ENCODE measurements around the gene YWHAG. TPM values are rescaled to one million over a fixed set of nuclear protein-coding genes. Genes with fewer than 3 reads are reported as not detected.

YWHAG gene
- total RNA-seq, 2 experiments from 2014 or later: 138 to 143 TPM

DNA sequence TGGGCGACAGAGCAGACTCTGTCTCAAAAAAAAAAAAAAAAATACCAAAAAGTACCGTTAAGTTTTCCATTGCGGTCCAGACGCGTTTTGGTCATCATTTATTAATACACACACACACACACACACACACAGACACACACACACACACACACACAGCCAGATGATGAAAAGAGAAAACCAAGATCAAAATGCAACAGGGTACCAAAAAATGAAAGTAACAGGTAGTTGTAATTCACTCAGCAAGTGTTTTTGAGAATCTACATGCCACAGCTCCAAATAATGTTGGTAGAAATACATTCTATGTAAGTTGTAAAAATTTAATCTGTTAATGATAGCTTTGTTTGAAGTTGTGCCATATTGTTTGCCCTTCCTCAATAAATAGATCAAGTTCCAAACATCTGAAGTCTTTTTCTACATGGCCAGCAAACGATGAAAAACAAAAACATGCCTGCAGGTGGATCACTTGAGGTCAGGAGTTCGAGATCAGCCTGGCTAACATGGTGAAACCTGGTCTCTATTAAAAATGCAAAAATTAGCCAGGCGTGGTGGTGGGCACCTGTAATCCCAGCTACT lies 9.4 kb downstream of the YWHAG start:
- intact Hi-C loops (cut with micrococcal nuclease): no loop called here
- Mint-ChIP-seq H3K27ac (peak overlapping the region; percentile 36), H3K36me3 (ENCODE audit: low read depth) (peaks cover 72% of the 10 kb centered on the region), H3K9me3 (no peaks in the 10 kb centered on the region), H3K4me1 (ENCODE audit: low read depth) (peaks cover 65% of the 10 kb centered on the region), H3K27me3 (no peaks in the 10 kb centered on the region), H3K4me3 (no peak overlapping the region)
- DNase-seq (no peak), ATAC-seq (no peak)
- ChIA-PET CTCF (interaction anchor here (1.2 kb wide), 1 partner anchor 31 kb away, joined by 3 read pairs; no protein-coding TSS in a partner anchor), POLR2A (interaction anchor here (0.8 to 1.7 kb wide), 4 partner anchors 9 to 35 kb away, joined by 3 to 4 read pairs (median 4); partner anchors contain the start of gene YWHAG)
- TF ChIP-seq, protein P1, sequence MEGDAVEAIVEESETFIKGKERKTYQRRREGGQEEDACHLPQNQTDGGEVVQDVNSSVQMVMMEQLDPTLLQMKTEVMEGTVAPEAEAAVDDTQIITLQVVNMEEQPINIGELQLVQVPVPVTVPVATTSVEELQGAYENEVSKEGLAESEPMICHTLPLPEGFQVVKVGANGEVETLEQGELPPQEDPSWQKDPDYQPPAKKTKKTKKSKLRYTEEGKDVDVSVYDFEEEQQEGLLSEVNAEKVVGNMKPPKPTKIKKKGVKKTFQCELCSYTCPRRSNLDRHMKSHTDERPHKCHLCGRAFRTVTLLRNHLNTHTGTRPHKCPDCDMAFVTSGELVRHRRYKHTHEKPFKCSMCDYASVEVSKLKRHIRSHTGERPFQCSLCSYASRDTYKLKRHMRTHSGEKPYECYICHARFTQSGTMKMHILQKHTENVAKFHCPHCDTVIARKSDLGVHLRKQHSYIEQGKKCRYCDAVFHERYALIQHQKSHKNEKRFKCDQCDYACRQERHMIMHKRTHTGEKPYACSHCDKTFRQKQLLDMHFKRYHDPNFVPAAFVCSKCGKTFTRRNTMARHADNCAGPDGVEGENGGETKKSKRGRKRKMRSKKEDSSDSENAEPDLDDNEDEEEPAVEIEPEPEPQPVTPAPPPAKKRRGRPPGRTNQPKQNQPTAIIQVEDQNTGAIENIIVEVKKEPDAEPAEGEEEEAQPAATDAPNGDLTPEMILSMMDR (IDR thresholded peaks at IDR 0.05): no peak

DNA sequence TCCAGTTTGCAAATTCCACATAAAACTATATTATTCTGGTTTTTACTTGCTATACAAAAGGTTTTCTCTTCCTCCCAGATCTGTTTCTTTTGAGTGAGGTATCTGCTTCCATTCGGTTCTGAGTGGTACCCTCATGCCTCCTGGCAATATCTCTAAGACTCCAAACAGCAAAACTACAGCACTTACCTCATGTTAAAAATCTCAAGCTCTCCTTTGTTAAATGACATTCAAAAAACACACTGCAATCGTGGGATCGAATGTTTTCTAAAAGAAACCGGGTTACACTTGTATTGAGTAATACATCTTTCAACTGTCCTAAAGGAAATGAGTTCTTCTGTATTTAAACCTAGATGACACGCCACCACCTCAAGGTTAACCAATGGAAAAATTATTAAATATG lies 11.1 kb downstream of the YWHAG start:
- Mint-ChIP-seq H3K9me3 (no peaks in the 10 kb centered on the region), H3K36me3 (ENCODE audit: low read depth) (peaks cover 80% of the 10 kb centered on the region), H3K4me3 (no peak overlapping the region), H3K27ac (peak overlapping the region; percentile 76), H3K4me1 (ENCODE audit: low read depth) (peaks cover 75% of the 10 kb centered on the region), H3K27me3 (no peaks in the 10 kb centered on the region)
- TF ChIP-seq, protein P1 (IDR thresholded peaks at IDR 0.05): no peak
- POLR2A ChIA-PET: no interaction called here
- ATAC-seq: no peak
- DNase-seq: no peak
- intact Hi-C loops (cut with micrococcal nuclease): no loop called here
- CTCF ChIA-PET: no interaction called here

DNA sequence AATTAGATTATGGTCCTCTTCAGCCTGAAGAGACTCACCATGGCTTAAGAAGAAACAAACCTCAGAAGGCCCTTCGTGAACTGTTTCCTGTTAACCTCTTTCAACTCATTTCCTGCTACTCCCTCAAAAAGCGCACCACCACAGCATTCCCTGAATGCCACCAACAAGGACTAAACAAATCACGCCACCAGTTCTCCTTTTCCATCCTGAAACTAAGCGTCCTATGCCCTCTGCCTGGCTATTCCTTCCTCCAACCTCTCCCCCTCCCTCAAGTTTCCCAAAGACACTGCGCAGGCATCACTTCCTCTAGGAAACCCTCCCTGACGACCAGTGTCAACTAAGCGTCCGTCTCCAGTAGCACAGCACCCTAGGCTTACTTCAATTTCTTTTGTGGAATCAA lies 12.0 kb downstream of the YWHAG start:
- ChIA-PET CTCF (no interaction called here), POLR2A (no interaction called here)
- Mint-ChIP-seq H3K27ac (peak overlapping the region; percentile 73), H3K36me3 (ENCODE audit: low read depth) (peaks cover 82% of the 10 kb centered on the region), H3K27me3 (no peaks in the 10 kb centered on the region), H3K4me1 (ENCODE audit: low read depth) (peaks cover 75% of the 10 kb centered on the region), H3K4me3 (no peak overlapping the region), H3K9me3 (no peaks in the 10 kb centered on the region)
- TF ChIP-seq, protein P1 (IDR thresholded peaks at IDR 0.05): no peak
- intact Hi-C loops (cut with micrococcal nuclease): no loop called here
- DNase-seq (no peak), ATAC-seq (no peak)

DNA sequence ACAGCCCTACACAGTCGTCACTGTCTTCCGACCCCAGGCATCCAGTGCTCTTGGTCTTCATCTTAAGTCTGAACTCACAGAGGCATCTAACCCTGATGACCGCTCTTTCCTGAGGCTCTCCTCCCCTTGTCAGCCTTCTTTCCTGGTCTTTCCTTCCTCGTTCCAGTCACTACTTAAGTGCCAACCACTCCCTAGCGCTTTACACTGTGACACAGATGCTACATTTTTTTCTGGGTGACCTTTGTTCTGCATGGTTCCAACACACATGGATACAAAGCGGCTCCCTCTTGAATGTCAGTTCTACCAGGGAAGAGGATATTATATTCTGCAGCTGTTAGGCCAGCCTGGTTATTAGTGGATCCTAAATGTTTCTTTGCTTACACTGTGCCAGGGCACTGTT lies 12.7 kb downstream of the YWHAG start:
- Mint-ChIP-seq H3K36me3 (ENCODE audit: low read depth) (peaks cover 79% of the 10 kb centered on the region), H3K27me3 (no peaks in the 10 kb centered on the region), H3K27ac (no peak overlapping the region), H3K4me1 (ENCODE audit: low read depth) (peaks cover 73% of the 10 kb centered on the region), H3K4me3 (no peak overlapping the region), H3K9me3 (no peaks in the 10 kb centered on the region)
- ATAC-seq (no peak), DNase-seq (no peak)
- ChIA-PET CTCF (no interaction called here), POLR2A (interaction anchor here (1.0 kb wide), 1 partner anchor 10 kb away, joined by 3 read pairs; no protein-coding TSS in a partner anchor)
- TF ChIP-seq, protein P1 (IDR thresholded peaks at IDR 0.05): no peak
- intact Hi-C loops (cut with micrococcal nuclease): no loop called here

DNA sequence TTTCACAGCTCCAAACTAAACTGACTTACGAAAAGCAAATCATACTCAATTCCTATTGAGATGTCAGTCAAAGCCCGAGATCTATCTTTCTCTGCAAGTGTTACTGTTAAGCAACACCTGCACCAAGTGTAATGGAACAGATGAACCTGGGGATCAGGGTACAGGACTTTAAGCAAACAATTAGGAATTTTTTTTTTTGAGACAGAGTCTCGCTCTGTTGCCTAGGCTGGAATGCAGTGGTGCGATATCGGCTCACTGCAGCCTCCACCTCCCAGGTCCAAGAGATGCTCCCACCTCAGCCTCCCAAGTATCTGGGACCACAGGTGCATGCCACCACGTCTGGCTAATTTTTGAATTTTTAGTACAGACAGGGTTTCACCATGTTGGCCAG lies 14.9 kb downstream of the YWHAG start:
- CTCF ChIA-PET: interaction anchor here (1.0 to 1.4 kb wide), 2 partner anchors 30 to 81 kb away, joined by 3 read pairs; no protein-coding TSS in a partner anchor
- Mint-ChIP-seq H3K27ac (peak overlapping the region; percentile 53), H3K4me1 (ENCODE audit: low read depth) (peaks cover 70% of the 10 kb centered on the region), H3K27me3 (no peaks in the 10 kb centered on the region), H3K4me3 (no peak overlapping the region), H3K9me3 (no peaks in the 10 kb centered on the region), H3K36me3 (ENCODE audit: low read depth) (peaks cover 72% of the 10 kb centered on the region)
- no peak for DNase-seq
- POLR2A ChIA-PET: interaction anchor here (1.2 to 1.9 kb wide), 2 partner anchors 9 to 10 kb away, joined by 3 to 6 read pairs; no protein-coding TSS in a partner anchor
- TF ChIP-seq, protein P1 (IDR thresholded peaks at IDR 0.05): no peak
- intact Hi-C loops (cut with micrococcal nuclease): no loop called here
- no peak for ATAC-seq

All from activated CD8-positive, alpha-beta T cell treated with anti-CD3 and anti-CD28 coated beads for 36 hours (primary cell).